ENCODE data around the gene FAM171A1. TPM values are rescaled to one million over a fixed set of nuclear protein-coding genes. Genes with fewer than 3 reads are reported as not detected.
A peak's percentile ranks its signal among the peaks of the same experiment; 100 is the strongest.

Gene FAM171A1
- total and polyA plus RNA-seq, 2 donors (not counting 3 experiments of a cell fraction or from before 2014, with no cell fraction given): 56.3 to 75.8 TPM

DNA sequence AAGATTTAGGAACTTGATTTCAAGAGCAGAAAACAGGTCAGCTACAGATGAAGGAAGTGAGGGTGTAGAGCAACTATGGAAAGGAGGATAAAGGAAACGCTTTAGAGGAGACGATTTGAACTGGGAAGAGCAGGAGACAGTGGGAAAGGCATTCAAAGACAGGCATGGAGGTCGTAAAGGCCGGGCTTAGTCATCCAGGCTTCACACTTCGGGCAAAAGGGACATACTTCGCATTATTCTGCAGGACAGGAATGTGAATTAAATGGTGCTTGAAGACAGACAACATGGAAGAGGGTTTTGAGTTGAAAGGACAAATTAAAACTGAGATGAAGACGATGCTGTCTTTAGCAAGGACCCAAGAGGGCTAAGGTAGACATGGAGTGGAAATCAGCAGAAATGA, 8.1 kb downstream of the FAM171A1 start:
- TF ChIP-seq EZH2 (IDR thresholded peaks at IDR 0.05; ENCODE audit: borderline replicate concordance, low read depth, low read length, severe bottlenecking) (no peak), FOS (IDR thresholded peaks at IDR 0.05; ENCODE audit: borderline replicate concordance, insufficient read depth, low read length) (peak; percentile 43)
- BruUV-seq (replicated peaks): no TSS peak

DNA sequence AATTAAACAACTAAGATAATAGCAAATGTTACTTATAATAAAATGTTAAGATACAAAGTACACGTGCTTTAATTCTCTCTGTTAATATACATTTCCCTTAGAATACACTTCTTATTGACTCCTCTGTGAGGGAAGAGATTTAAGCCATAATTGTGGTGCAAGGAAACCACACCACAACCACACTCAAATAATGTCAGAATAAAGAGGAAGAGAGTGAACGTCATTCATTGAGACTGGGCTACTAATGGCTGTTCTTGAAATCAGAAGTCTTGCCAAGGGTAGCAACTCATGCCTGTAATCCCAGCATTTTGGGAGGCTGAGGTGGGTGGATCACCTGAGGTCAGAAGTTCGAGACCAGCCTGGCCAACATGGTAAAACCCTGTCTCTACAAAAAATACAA, 10.0 kb downstream of the FAM171A1 start:
- Histone ChIP-seq H3K9me1 (replicated peaks; ENCODE audit: control insufficient read depth, extremely low read depth, insufficient read depth, low read length) (no peaks in the 10 kb centered on the region), H4K20me1 (replicated peaks; ENCODE audit: control insufficient read depth, extremely low read depth, insufficient read depth, low read length) (peaks cover 10% of the 10 kb centered on the region), H3K9ac (replicated peaks; ENCODE audit: extremely low read depth, insufficient read depth, low read length) (no peak overlapping the region), H3K4me1 (ENCODE audit: control insufficient read depth, extremely low read depth, insufficient read depth, low read length) (peaks cover 11% of the 10 kb centered on the region), H3K27me3 (ENCODE audit: control insufficient read depth in 2 of 2, insufficient read depth in 2 of 2, low read length in 2 of 2) (no peaks in the 10 kb centered on the region), H3K9me3 (replicated peaks; ENCODE audit: control insufficient read depth, insufficient read depth, low read length) (no peaks in the 10 kb centered on the region), H3K4me2 (ENCODE audit: insufficient read depth, low read length) (no peak overlapping the region), H3K4me3 (replicated peaks in 1 of 3; ENCODE audit: insufficient read depth in 1 of 3, low read depth in 1 of 3, low read length in 3 of 3) (no peak overlapping the region), H3K79me2 (ENCODE audit: control insufficient read depth, insufficient read depth, low read length) (peaks cover 94% of the 10 kb centered on the region), H3K36me3 (ENCODE audit: control insufficient read depth in 2 of 2, extremely low read depth in 1 of 2, insufficient read depth in 2 of 2, low read length in 2 of 2) (no peaks in the 10 kb centered on the region), H2AFZ (ENCODE audit: low read depth, low read length) (no peak overlapping the region), H3K27ac (ENCODE audit: insufficient read depth, low read depth, low read length) (no peak overlapping the region)
- DNase-seq (ENCODE audit: low read depth, low spot score) (no peak), FAIRE-seq (no peak)
- ChIA-PET CTCF (interaction anchor here (1.0 to 1.2 kb wide), 2 partner anchors 10 to 113 kb away, joined by 3 to 5 read pairs; partner anchors contain the start of gene FAM171A1), POLR2A (no interaction called here)
- BruUV-seq (replicated peaks): no TSS peak
- intact Hi-C loops (cut with micrococcal nuclease): no loop called here
- dilution Hi-C loops (cut with MboI; ENCODE audit: extremely low pct_ligation_motif_present, low sequenced_read_pairs): no loop called here
- TF ChIP-seq JUN (IDR thresholded peaks at IDR 0.05; ENCODE audit: borderline replicate concordance, insufficient read depth, insufficient read length, low read depth): no peak
- no peak for TF ChIP-seq POLR2A (IDR thresholded peaks at IDR 0.05; ENCODE audit: low read depth, low read length)
- no peak for TF ChIP-seq EZH2 (IDR thresholded peaks at IDR 0.05; ENCODE audit: borderline replicate concordance, low read depth, low read length, severe bottlenecking)
- no peak for TF ChIP-seq FOS (IDR thresholded peaks at IDR 0.05; ENCODE audit: borderline replicate concordance, insufficient read depth, low read length)
- TF ChIP-seq, protein P1, sequence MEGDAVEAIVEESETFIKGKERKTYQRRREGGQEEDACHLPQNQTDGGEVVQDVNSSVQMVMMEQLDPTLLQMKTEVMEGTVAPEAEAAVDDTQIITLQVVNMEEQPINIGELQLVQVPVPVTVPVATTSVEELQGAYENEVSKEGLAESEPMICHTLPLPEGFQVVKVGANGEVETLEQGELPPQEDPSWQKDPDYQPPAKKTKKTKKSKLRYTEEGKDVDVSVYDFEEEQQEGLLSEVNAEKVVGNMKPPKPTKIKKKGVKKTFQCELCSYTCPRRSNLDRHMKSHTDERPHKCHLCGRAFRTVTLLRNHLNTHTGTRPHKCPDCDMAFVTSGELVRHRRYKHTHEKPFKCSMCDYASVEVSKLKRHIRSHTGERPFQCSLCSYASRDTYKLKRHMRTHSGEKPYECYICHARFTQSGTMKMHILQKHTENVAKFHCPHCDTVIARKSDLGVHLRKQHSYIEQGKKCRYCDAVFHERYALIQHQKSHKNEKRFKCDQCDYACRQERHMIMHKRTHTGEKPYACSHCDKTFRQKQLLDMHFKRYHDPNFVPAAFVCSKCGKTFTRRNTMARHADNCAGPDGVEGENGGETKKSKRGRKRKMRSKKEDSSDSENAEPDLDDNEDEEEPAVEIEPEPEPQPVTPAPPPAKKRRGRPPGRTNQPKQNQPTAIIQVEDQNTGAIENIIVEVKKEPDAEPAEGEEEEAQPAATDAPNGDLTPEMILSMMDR (IDR thresholded peaks at IDR 0.05; ENCODE audit: extremely low read depth in 1 of 2, insufficient read depth in 1 of 2, low read depth in 1 of 2, low read length in 2 of 2): no peak
- TF ChIP-seq, protein P2, sequence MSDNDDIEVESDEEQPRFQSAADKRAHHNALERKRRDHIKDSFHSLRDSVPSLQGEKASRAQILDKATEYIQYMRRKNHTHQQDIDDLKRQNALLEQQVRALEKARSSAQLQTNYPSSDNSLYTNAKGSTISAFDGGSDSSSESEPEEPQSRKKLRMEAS (IDR thresholded peaks at IDR 0.05; ENCODE audit: insufficient read depth, insufficient read length): no peak
- no peak for TF ChIP-seq MYC (IDR thresholded peaks at IDR 0.05; ENCODE audit: low read depth, low read length)
- TF ChIP-seq GATA2 (IDR thresholded peaks at IDR 0.05; ENCODE audit: insufficient read depth, insufficient read length, low read depth, low read length): no peak

More for the DNA sequence above, 8.1 kb downstream of the FAM171A1 start:
- intact Hi-C loops (cut with micrococcal nuclease) (no loop called here), dilution Hi-C loops (cut with MboI; ENCODE audit: extremely low pct_ligation_motif_present, low sequenced_read_pairs) (no loop called here)
- ChIA-PET CTCF (interaction anchor here (1.1 to 1.7 kb wide), 3 partner anchors 8 to 40 kb away, joined by 3 to 7 read pairs (median 5); partner anchors contain the start of gene FAM171A1), POLR2A (no interaction called here)
- Histone ChIP-seq H3K27me3 (ENCODE audit: control insufficient read depth in 2 of 2, insufficient read depth in 2 of 2, low read length in 2 of 2) (no peaks in the 10 kb centered on the region), H4K20me1 (replicated peaks; ENCODE audit: control insufficient read depth, extremely low read depth, insufficient read depth, low read length) (peaks cover 7% of the 10 kb centered on the region), H3K4me3 (replicated peaks in 1 of 3; ENCODE audit: insufficient read depth in 1 of 3, low read depth in 1 of 3, low read length in 3 of 3) (no peak overlapping the region), H3K27ac (ENCODE audit: insufficient read depth, low read depth, low read length) (no peak overlapping the region), H3K4me2 (ENCODE audit: insufficient read depth, low read length) (no peak overlapping the region), H3K9me3 (replicated peaks; ENCODE audit: control insufficient read depth, insufficient read depth, low read length) (no peaks in the 10 kb centered on the region), H3K79me2 (ENCODE audit: control insufficient read depth, insufficient read depth, low read length) (peaks cover 96% of the 10 kb centered on the region), H3K4me1 (ENCODE audit: control insufficient read depth, extremely low read depth, insufficient read depth, low read length) (peaks cover 15% of the 10 kb centered on the region), H2AFZ (ENCODE audit: low read depth, low read length) (no peak overlapping the region), H3K9me1 (replicated peaks; ENCODE audit: control insufficient read depth, extremely low read depth, insufficient read depth, low read length) (no peaks in the 10 kb centered on the region), H3K9ac (replicated peaks; ENCODE audit: extremely low read depth, insufficient read depth, low read length) (no peak overlapping the region), H3K36me3 (ENCODE audit: control insufficient read depth in 2 of 2, extremely low read depth in 1 of 2, insufficient read depth in 2 of 2, low read length in 2 of 2) (no peaks in the 10 kb centered on the region)
- peak; percentile 84 for FAIRE-seq
- DNase-seq (ENCODE audit: low read depth, low spot score): no peak

Data from endothelial cell of umbilical vein (primary cell).